GM18505 (cell line): ENCODE data around the gene PFN1.

Experiments used
- ATAC-seq: cut with Tn5 transposase; IDR thresholded peaks from one replicate; pipeline ENCODE4 v1.9.1; 2021; ENCODE audit not compliant: unreplicated experiment
- POLR2A ChIP-seq: IDR thresholded peaks from 4 replicates; pipeline ENCODE4 v1.6.1; 2011; ENCODE audit warnings: borderline replicate concordance; ENCODE audit not compliant: insufficient read depth, insufficient read length; ENCODE audit errors: extremely low read depth

The PFN1 gene

GRCh38 chr17:4959261-4959965, 11.1 kb upstream of the PFN1 start:
- ATAC-seq: no peak
- no peak for TF ChIP-seq POLR2A

DNA sequence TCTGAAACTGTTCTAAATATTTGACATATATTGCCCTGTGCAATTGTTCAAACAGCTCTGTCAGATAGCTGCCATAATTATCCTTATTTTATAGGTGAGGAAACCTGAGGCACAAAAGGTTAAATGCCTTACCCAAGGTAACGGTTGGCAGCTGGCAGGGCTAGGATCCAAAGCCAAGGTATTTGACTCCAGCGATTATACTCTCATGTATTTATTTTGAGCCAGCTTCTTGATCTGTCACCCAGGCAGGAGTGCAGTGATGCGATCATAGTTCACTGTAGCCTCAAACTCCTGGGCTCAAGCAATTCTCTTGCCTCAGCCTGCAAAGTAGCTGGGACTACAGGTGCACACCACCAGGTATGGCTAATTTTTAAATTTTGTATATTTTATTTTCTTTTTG, 9.8 kb upstream of the PFN1 start:
- ATAC-seq: no peak
- TF ChIP-seq POLR2A: no peak

GRCh38 chr17:4956493-4957061, 8.2 kb upstream of the PFN1 start:
- ATAC-seq: no peak
- TF ChIP-seq POLR2A: no peak

GRCh38 chr17:4955091-4955490, 6.8 kb upstream of the PFN1 start:
- ATAC-seq: no peak
- TF ChIP-seq POLR2A: no peak

DNA sequence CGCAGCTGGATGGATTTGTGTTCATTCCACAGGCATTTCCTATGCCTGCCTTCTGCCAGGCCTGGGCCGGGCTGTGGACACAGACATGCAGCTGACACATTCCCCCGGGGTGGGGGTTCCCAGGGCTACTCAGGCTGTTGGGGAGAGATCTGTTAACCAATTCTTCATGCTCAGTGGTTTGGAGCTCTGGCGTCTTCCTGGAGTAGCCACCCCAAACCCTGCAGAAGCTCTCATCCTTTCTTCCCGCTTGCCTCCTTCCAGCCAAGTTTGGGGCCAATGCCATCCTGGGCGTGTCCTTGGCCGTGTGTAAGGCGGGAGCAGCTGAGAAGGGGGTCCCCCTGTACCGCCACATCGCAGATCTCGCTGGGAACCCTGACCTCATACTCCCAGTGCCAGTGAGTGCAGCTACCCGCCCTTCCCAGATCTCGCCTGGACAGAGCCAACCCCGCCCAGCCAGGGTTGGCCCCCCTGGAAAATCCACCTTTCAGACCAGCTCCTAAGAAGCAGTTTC, 5.2 kb upstream of the PFN1 start:
- ATAC-seq: no peak

DNA sequence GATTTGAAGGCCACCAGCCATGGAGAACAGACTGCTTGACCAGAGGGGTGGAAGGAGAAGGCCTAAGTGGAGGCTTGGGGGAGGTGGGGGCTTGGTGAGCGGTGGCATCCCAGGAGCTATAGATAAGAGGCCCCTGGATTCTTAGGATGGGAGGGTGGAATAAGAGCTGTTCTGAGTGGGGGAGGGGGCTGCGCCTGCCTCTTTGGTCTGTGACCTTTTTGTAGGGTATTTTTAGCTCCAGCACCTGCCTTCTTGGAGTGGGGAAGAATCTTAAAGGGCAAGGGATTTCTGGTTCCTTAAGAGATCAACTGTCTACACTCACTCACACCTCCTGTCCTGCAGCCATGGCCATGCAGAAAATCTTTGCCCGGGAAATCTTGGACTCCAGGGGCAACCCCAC, 3.2 kb upstream of the PFN1 start:
- no peak for ATAC-seq
- TF ChIP-seq POLR2A: no peak

More for the DNA sequence above, 5.2 kb upstream of the PFN1 start:
- TF ChIP-seq POLR2A: no peak

GRCh38 chr17:4950746-4951204, 2.4 kb upstream of the PFN1 start, which contains the start of gene ENO3:
Gene ENO3 (plus strand): TSS chr17:4951119. CDS start chr17:4951830, 711 bp downstream.
- TF ChIP-seq POLR2A: no peak
- ATAC-seq: no peak

- peak; percentile 3 for ATAC-seq
- TF ChIP-seq POLR2A: peak; percentile 41
These were observed 1.9 kb upstream of the PFN1 start for GRCh38 chr17:4950075-4950745.

DNA sequence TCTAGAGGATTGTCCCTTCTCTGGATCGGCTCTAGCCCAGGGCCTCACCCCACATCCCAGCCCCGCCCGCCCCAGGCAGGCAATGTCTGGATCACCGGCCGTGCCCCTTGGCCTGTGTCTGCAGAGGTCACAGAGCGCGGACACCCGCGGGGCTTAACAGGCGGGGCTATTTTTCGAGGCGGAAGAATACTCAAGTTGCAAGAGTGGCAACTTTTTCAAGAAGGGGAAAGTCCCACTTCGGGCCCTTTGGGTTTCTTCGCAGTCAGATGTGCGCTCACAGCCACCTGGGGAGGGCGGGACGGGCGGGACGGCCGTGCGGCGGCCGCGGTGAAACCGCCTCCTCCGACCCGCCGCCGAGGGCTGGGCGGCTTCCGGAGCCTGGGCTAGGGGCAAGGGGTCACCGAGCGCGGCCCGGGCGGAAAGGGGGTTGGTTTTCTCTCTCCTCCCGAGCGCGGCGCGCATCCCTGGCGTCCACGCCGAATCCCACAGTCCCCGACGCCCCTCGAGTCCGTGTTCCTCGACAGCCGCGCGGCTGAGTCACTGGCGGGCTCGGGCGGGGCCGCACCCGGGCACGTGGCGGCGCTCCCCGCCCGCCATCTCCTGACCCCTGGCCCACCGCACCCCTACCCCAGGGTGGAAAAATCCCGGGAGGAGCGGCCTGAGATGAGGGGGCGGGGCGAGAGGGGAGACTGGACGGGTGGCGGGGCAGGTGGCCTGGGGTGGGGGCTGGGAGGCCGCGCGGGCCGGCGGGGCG, 1.2 kb upstream of the PFN1 start:
- ATAC-seq: peak; percentile 20
- TF ChIP-seq POLR2A: peak; percentile 61

DNA sequence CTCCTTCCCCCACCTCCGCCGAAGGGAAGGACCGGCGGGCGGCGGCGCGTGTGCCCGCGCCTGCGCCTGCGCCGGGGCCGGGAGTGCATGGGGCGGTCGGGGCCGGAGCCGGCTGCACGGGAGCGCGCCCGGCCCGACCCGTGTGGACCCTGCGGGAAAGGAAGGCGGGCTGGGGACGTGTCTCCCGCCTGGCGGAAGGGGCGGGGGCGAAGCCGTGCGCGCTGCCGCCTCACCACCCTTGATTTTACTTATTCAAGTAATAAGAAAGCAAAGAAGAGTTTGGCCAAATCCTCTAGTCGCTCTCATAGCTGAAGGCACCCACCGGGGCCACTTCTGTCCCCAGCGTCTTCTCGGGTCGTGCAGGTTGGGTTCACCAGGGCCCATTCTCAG, 596 bp upstream of the PFN1 start:
- ATAC-seq: peak; percentile 29
- TF ChIP-seq POLR2A: peak; percentile 55

DNA sequence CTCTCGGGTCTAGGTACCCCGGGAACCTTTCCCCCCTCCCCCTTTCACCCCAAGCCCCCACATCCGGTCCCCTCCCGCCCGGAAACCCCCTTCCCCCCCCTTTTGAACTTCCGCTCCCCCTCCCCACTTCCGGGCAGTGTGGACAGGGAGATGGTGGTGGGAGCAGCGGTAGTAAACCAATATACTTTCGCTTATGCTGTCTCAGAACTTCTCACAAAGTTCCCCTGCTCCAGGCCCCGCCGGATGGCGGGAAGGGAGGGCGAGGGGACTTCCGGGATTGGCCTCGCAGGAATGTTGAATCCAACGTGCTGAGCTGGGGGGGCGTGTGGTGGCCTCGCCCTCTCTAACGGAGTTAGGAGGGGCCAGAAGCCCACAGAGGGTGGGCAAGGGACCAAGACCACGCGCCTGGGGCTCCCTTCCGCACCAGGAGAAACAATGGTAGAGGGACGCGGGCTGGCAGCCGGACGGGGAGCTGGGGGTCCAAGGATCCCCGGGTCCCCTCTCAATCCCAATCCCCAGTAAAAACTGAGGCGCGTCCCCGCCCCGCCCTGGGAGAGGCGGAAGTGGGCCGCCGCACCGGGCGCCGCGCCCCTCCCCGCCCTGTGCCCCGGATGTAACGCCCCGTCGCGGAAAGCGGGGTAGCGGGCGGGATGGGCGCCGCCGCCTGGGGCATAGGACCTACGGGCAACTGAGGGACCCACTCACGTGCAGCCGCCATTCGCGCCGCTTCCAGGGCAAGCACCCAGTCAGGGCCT, 742 bp downstream of the PFN1 start:
- ATAC-seq: peak; percentile 18
- peak; percentile 63 for TF ChIP-seq POLR2A

GRCh38 chr17:4947010-4947410, 1.3 kb downstream of the PFN1 start:
- TF ChIP-seq POLR2A: no peak
- no peak for ATAC-seq

- TF ChIP-seq POLR2A: peak; percentile 28
- no peak for ATAC-seq
These were observed 1.9 kb downstream of the PFN1 start for GRCh38 chr17:4946312-4946976.

DNA sequence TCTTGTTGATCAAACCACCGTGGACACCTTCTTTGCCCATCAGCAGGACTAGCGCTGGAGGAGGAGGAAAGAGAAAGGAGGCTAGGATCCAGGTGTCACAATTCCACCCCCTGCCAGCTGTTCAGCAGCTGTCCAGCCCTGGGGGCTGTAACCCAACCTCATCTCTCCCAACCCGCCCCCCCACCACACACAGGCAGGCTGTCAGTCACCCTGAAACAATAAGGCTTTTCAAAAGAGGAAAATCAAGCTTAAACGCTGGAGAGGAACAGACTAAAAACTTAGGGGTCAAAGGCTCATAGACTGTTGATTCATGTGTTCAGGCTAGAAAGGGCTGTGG, 2.4 kb downstream of the PFN1 start:
- TF ChIP-seq POLR2A: no peak
- no peak for ATAC-seq
